GM18505 (cell line): ENCODE data around the gene NUP133.

Experiments
- ATAC-seq: cut with Tn5 transposase; IDR thresholded peaks from one replicate; pipeline ENCODE4 v1.9.1; 2021; ENCODE audit not compliant: unreplicated experiment
- POLR2A ChIP-seq: IDR thresholded peaks from 4 replicates; pipeline ENCODE4 v1.6.1; 2011; ENCODE audit warnings: borderline replicate concordance; ENCODE audit not compliant: insufficient read depth, insufficient read length; ENCODE audit errors: extremely low read depth

NUP133 gene

DNA sequence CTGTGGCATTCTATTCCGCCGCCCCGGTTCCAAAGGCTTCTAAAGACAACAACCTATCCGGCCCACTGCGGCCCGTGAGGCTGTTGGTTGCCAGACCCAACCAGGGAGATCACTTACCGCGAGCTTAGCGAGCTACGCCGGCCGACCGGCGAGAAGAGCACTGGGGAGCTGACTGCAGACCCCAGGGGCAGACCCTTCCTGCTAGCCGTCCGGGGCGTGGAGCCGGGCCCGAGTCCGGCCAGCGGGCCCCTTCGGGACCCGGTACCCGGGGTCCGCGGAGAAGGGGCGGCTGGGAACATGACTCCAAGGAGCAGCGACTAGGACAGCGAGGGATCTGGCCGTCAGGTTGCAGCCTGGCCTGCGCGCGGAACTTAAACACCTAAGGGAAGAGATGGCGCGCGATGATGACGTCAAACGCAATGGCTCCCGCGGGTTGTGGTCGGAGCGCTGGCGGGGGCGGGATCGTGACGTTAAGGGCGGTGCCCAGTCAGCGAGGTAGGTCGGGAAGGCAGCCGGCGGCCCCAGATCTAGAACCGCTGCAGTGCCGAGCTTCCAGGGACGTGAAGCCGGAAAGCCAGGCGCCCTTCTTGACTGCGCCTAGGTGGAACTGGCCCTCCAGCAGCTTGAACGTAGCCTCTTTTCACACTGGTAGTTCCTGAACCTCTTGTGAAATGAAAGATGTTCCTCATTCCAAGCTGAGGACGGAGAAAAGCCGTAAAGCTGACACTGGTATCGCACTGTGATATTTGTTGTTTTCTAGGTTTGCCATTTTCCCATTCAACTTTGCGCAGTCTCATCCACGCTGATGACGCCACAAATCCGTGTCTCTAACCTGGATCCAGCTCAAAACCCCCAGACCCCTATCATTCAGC is at the start of gene NUP133:
Gene NUP133 (minus strand): TSS at position 391 of the 872 bp plus-strand sequence. CDS start 92 bp downstream, at position 299.
- TF ChIP-seq POLR2A, result peak; percentile 98
- ATAC-seq, result peak; percentile 88

DNA sequence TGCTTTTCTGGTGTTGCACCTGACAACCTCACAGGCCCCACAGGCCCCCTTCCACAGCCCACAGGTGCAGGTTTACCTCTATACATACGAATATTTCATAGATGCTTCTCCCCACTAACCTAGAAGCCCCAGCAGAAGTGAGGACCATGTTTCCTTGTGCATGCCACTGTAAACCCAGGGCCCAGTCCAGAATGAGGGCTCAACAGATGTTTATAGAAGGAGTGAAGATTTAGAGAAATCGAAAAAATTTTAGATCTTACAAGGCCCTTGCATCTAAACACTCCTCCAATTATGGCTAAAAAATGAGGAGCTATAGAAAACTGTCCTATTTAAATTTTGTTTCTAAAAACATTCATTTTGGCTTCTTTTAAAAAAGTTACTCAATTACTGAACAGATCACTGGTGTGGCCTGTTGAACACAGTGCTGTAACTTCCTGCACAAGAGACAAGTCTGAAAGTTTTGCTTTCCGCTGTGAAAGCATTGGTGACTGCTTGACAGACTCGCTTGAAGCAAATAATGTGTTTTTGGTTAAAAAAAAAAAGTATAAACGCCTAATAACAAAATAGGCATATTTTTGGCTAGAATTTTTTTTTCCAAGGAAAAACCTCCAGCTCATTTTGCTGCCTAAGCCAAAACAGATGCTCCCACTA is 49.2 kb upstream of the NUP133 start:
- TF ChIP-seq POLR2A, result no peak

DNA sequence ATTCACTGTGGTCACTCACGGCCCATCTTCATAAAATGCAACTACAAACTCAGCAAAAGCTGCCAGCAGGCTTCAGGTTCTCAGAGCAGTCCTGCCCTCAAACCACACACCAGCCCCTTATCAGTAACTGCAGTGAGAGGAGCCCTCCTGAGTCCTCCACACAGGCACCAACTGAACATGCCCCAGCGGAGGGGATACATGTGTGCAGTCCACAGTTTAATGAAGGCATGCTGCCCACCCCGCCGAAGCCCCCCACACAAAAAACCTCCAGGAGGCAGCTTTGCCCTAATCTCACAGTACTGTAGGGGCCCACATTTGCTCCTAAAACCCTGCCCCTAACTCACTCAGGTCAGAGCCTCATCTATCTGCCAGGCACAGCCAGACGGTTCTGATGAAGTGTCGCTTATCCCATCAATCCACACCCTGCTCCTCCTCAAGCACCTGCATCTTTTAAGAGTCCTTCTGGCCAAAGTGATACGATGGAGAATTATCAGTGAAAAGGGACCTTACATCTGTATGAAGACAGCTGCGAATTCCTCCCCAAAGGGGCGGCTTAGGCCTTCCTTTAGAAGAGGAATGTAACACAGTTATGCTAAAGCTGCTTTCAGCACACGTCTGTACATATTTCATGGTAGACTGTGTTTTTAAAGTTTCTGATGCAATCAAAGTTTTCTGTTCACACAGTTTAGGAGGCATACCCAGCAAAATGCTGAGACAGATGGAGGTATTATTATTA is 46.9 kb upstream of the NUP133 start:
- ATAC-seq, result no peak

More for the DNA sequence above, 49.2 kb upstream of the NUP133 start:
- no peak for ATAC-seq

DNA sequence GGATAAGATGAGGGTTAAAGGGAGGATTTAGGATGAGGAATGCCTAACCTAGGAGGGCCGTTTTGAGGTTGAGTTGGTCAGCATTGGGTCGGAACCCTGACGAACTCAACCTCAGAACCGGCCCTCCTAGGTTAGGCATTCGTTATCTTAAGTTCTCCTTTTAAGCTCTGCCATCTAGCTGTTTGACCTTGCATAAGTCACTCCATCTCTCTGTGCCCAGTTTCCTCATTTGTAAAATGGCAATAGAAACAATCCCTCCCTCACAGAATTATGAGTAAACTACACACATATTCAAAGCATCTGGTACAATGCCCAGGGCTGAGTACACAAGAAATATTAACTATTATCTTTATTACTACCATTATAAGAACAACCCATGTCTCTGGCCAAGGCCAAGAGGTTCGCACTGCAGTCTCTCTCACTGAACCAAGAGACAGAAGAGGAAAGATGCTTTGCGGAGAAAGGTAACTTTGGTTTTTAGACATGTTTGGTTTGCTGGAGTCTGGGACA is 45.5 kb upstream of the NUP133 start:
- no peak for ATAC-seq
- no peak for TF ChIP-seq POLR2A

More for the DNA sequence above, 46.9 kb upstream of the NUP133 start:
- TF ChIP-seq POLR2A, result no peak

DNA sequence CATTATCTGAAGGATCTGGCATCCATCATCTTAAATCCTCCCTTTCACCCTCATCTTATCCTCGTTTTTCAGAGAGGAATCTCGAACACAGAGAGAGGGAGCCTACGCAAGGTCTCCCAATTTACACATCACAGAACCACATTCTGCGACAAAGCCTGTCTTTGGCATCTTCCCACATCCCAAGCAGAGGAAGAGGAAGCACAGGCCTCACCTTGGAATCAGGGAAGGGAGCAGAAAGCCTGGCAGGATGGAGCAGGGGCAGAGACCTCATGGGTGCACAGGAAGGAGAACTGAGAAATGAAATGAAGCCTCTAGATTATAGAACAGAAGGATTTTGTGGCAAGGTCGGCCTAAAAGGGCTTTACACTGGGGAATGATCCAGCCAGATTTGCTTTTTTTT is 44.6 kb upstream of the NUP133 start:
- TF ChIP-seq POLR2A, result no peak
- no peak for ATAC-seq

DNA sequence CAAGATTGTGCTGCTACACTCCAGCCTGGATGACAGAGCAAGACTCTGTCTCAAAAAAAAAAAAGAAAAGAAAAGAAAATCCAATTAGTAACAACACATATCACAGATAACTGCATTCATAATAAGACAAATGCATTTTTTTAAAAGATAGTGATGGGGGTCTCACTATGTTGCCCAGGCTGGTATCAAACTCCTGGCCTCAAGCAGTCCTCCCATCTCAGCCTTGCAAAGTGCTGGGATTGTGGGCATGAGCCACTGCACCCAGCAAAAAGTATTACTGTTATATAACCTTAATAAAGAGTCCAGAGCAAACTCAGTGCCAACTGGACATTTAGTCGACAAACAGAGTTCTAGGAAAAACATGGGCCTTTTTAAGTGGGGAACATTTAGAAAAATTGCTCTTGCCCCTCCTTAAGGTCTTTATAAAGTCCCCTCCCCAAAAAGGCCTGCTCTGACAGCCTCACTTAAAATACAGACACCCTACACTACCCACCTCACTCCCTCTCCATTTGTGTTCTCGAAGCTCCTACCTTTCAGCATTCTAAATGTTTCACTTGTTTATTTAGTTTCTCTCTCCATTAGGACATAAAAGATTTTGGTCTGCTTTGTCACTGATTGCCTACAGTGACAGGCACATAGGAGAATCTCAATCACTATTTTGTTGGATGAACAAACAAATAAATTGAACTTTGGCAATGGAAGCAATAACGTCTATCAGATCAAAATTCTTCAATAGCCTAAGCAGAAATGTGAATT is 42.8 kb upstream of the NUP133 start:
- no peak for ATAC-seq

DNA sequence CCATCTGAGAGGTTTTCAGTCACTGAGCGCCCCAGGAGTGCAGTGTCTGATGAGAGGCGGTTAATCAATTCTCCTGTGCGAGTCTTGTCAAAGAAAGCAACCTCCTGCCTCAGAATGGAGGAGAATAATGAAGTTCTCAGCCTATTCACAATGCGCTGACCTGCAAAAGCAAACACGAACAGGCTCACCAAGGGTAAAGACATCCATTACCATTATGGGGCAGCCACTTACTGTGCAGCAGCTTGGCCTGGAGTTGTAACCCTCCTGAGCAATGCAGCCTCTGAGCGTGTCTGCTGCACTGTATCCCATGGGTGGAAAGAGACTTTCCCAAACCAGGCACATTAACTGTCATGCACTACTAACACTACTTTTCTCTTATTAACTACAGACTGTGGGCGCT is 39.4 kb upstream of the NUP133 start:
- no peak for TF ChIP-seq POLR2A
- no peak for ATAC-seq

More for the DNA sequence above, 42.8 kb upstream of the NUP133 start:
- TF ChIP-seq POLR2A, result no peak

DNA sequence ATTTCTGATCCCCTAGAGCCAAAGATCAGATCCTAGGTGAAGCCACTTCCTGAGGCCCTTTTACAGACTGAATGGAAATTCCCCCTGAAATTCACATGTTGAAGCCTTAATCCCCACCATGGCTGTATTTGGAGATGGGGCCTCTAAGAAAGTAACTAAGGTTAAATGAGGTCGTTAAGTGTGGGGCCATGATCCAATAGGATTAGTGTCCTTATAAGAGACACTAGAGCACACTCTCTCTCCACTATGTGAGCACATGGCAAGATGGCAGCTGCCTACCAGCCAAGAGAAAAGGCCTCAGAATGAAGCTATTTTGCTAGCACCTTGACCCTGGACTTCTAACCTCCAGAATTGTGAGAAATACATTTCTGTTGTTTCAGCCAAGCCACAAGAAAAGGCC is 36.4 kb upstream of the NUP133 start:
- no peak for TF ChIP-seq POLR2A
- no peak for ATAC-seq

DNA sequence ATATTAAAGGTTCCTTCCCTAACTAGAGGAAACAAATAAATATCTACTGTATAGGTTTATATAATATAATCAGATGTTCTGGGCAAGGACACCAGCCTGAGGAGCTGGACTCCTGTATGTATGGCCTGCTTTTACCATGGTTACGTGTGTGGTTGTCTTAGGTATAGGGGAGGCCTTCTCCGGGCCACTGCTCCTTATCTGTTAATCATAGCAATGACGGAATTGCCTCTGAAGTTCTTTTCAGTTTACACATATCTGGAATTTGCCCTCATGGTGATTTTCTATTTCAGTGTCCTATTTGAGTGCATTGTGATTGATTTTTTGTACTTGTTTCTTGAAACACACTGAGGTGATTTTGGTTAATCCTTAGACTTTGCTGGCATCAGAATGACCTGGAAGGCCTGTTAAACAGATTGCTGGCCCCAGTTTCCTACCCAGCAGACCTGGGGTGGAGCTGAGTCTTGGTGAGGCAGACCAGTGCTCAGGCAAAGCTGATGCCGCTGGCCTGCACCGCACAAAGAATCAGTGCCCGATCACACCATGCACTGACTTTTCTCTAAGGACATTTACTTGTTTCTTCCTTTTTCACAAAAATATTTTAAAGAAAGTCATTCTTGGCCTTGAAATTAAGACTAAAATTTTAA is 31.8 kb upstream of the NUP133 start:
- ATAC-seq, result no peak
- no peak for TF ChIP-seq POLR2A

DNA sequence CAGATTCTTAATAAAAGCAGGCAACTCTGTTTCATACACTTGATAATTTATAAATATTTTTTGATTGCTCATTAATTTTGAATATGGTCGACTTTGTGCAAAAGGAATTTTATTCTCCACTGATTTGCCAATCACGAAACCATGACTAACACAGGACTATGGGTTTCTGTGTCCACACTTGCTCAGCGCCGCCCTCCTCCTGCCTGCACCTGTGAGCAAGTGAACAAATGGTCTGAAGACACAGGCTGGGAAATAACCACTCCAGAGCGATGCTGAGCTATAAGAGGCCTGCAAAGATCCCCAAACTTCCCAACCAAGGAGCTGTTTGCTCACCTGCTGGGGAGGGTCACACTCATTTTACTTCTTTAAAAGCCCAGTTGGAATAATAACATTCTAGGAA is 30.8 kb upstream of the NUP133 start:
- TF ChIP-seq POLR2A, result no peak
- no peak for ATAC-seq

DNA sequence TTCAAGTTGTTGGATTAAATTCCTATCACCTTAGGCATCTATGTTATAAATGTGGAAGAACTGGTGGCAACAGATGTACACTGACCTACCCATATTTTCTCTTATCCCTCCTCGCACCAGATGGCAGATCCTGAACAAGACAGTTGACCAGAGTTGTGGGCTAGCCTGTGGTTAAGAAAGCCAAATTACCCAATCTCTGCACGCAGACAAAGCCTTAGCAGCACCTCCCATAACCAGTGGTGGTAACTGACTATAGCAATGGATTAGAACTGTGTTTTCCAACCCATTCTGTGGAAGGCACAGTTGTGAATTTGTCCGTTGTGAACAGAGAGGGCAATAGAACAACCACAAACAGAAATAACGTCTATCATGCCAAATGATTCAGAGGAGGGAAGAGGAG is 29.8 kb upstream of the NUP133 start:
- no peak for TF ChIP-seq POLR2A
- no peak for ATAC-seq

DNA sequence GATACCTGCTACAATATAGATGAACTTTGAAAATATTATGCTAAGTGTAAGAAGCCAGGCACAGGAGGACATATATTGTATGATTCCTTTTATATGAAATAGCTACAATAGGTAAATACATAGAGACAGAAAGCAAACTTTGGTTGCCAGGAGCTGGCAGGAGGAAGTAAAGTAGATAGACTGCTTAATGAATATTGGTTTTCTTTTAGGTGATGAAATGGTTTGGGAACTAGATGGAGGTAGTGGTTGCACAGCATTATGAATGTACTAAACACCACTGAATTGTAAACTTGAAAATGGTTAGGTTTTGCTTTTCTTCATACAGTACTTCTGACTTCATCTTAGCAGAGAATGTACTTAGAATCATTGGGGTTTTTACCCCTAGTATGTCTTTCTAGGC is 28.8 kb upstream of the NUP133 start:
- no peak for TF ChIP-seq POLR2A
- no peak for ATAC-seq
